GM18909 (cell line): ENCODE data around the gene MNT.

ENCODE experiments used
- ATAC-seq: cut with Tn5 transposase; IDR thresholded peaks from one replicate; pipeline ENCODE4 v1.9.1; 2021; ENCODE audit warnings: mild to moderate bottlenecking; ENCODE audit not compliant: unreplicated experiment, poor library complexity

The MNT gene

DNA sequence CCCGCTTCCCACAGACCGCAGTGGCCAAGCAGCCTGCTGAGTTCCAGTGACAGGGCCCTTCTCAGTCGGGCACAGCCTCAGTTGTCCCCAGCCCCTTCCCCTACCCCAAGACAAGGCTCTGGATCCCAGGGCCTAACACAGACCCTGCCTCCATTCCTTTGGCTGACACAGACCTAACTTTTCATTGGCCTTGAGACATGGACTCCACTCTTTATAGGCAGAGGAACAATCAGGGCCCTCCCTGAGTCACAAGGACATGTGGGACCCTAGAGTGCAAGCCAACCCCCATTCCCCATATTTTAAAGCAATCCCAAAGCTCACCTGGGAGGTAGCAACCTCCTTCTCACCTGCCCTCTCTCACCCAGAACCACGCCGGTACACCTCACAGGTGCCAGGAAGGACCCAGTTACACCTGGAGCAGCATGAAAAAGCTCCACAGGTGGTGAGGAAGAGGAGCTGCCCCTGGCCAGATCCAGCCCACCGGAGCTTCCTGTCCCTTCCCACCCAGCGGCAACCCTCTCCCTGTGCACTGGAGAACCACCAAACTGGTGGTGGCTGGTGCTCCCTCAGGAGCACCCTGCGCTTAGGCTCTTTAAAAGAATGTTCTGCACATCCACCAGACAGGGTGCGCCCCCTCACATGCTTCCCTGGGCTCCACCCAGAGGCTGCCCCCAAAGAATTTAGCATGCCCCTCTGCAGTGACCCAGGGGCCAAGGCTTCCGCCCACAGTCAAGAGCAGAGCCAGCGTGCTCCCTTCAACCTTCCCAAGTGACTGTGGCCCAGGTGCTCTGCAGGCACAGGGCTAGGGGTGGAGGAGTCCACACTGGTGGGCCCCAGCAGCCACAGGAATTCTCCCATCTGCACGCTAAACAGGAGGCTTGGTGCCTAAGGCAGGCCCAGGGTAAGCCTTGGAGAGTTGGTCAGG is 3.4 kb downstream of the MNT start:
- no peak for ATAC-seq

DNA sequence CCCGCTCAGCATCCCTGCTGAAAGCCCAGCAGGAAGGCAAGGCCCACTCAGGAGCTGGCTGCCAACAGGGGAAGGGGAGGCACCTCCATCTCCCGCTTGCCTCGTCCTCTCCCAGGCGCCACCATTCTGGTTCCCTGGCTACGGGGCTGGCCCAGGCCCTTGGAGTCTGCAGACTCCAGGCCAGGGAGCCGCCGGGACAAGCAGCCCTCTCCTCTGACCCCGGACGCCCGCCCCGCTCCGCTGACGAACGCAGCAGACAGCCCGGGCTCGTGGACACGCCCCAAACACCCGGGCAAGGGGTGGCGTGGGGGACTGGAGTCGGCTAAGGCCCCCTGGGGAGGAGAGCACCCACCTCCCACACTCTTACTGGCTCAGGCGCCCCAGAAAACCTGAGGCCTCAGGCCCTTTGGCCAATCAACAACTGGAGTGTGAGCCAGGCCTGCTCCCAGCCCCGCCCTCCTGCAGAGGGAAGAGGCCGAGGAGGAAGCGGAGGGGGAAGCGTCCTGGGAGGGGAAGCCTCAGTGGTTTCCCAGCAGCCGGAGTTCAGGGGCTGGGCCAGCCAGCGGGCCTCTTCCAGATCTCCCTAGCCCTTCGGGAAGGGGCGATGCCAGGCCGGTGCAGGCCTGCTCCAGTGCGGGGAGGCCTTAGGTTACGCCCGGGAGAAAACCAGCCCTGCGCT is 4.2 kb downstream of the MNT start:
- ATAC-seq: no peak

- no peak for ATAC-seq
Observed at GRCh38 chr17:2396192-2396567, 4.7 kb downstream of the MNT start.

GRCh38 chr17:2395258-2396181 is 5.3 kb downstream of the MNT start:
- ATAC-seq: no peak

DNA sequence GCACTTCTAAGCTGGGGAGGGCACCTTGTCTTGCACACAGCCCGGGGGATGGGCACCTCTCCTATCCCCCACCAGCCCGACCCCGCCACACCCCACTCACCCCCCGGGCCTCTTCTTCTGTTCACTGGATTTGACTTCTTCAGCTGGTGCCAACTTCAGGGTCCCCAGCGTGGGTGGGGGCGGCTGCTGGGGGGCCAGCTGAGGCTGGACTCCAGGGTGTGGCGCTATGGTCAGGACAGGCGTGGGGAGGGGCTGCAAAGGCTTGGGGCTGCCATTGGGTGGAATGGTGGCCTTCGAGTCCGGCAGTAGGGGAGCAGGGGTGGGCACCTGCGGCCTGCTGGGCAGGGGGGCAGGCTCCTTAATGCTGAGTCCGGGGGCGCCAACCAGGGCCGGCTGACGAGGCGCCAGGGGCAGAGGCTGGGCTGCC is 6.1 kb downstream of the MNT start:
- no peak for ATAC-seq

GRCh38 chr17:2393954-2394749 is 6.7 kb downstream of the MNT start:
- ATAC-seq: no peak

DNA sequence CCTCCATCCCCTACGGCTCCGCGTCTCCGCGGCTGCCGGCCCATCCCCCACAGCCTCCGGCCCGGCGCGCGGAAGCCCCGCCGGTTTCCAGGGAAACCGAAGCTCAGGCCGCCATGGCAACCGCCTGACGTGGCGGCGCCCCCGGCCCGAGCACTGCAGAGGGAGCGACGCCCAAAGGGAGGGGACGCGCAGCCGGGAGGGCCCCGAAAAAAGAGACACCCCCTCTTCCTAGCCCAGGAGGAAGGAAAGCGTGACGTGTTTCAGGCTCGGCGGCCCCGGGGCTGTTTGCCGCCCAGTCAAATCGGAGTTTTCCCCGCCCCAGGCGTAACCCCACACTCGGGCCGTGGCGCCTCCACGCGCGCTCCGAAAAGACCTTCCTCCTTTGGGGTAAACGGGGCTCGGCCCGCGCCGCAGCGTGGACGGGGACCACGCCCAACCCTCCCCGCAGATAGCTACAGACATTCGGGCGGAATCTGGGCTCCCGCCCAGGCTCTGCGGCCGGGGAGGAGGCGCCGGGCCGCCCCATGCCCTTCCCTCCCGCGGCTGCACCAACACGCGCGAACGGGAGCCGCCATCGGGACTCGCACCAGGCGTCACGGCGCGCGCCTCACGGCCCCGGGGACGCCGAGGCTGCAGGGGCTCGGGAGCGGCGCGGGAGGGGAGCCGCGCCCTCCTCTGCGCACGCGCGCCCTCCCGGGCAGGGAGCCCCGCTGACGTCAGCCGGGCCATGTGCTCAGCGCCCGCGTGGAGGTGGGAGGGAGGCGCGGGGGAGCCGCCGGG is 7.5 kb downstream of the MNT start:
- ATAC-seq: peak; percentile 49

- peak; percentile 59 for ATAC-seq
Observed at GRCh38 chr17:2392252-2393173, 8.3 kb downstream of the MNT start.

DNA sequence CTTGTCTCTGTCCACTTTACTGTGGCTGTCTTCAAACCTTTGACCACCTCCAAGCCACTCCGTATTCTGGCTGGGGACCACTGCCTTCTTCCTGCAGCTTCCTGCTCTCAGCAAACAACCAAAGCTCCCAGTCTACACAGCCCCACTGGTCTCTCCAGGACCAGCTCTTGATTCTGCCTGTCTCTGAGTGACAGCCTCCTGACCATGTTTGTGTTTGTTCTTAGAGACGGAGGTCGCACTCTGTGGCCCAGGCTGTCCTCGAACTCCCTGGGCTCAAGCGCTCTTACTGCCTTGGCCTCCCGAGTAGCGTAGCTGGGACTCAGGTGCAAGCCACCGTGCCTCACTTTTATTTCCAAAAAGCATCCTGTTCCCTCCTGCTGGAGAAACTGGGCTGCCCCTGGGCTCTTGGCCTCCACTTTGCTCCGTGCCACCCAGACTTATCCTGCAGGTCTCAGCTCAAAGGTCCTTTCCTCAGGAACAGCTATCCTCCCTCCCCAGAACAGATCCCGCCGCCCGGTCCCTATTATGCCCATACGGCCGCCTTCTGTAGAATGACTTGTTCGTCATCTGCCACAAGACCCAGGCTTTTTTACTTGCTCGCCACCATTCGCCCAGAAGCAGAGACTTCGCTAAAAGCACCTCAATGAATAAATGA is 9.1 kb downstream of the MNT start:
- no peak for ATAC-seq

GRCh38 chr17:2390199-2390836 is 10.5 kb downstream of the MNT start:
- ATAC-seq: no peak

DNA sequence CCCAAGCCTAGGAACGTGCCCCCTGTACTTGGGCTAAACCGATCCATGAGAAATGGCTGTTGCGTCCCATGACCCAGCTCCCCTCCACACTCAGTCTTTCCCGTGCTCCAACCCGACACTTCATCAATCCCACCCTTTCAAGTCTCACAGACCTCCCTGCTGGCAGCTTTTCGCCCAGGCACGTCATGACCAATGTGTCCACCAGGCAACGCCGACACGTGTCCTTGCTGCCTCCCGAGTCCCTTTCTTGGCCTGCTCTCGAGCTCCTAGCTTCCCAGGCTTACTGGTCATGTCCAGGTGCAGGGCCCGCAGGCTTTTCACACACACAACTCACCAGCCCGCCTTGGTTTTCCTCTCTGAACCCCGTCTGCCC is 12.2 kb downstream of the MNT start:
- no peak for ATAC-seq

DNA sequence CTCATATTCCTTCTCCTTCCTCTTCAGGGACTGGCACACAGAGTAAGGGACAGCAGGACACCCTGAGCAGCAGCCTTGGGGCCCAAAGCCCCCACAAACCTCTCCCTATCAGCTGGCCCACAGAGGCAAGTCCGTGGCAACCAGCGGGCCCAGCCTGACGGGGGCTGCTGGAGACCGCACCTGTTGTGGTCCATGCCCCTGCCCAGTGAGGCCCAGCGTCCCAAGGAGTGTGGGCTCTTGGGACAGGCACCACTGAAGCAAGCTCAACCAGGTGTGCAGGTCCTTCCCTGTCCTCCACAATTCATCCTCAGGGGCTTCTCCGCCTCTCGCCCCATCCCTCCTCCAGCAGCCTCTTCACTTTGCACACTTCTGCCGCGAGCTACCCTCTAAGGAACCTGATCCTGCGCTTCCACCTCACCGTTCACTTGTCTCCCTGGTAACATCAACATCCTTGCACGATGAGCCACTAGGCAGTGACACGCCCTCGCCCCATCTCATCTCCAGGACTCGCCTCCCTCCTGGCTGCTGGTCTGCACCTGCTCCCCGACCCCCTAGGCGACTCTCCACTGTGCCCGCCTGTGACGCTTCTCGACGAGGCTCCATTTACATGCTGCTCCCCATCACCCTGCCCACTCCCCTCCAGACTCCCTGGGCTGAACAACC is 12.7 kb downstream of the MNT start:
- ATAC-seq: no peak

DNA sequence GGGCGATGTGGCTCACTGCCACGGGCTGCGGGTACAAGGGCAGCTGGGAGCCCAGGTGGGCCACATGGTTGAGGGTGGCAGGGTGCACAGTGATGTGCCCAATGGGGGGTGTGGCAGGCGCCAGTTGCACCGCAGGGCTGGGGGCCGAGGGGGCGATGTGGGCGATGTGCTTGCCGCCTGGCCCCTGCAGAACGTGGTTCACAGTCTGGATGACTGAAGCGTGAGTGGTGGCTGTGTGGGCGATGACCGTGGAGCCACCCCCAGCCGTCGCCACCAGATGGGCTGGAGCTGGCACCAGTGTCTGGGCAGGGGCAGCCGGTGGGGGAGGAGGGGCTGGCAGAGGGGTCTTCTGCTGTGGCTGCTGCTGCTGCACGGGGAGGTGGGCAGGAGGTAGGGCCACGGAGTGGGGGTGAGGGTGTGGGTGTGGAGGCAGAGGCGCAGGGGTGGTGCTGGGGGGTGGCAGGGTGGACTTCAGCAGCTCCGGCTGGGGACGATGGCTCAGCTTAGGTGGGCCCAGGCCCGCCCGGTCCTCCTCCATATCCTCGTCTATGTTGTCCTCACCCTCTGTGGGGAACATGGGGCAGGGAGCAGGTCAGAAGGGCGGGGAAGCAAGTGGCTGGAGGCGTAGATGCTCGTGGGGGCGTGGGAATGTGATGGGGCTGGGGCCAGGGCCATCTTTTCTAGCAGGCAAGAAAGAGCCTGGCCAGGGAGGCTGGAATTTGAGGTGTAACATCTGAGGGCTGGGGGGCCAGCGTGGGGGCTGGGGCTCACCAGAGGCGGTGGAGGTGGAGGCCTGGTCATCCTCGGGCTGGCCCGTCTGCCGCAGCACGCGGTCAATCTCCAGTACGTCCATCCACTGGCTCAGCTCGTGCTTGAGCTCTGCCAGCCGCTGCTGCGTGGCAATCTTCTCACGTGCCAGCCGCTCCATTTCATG is 13.5 kb downstream of the MNT start:
- no peak for ATAC-seq

DNA sequence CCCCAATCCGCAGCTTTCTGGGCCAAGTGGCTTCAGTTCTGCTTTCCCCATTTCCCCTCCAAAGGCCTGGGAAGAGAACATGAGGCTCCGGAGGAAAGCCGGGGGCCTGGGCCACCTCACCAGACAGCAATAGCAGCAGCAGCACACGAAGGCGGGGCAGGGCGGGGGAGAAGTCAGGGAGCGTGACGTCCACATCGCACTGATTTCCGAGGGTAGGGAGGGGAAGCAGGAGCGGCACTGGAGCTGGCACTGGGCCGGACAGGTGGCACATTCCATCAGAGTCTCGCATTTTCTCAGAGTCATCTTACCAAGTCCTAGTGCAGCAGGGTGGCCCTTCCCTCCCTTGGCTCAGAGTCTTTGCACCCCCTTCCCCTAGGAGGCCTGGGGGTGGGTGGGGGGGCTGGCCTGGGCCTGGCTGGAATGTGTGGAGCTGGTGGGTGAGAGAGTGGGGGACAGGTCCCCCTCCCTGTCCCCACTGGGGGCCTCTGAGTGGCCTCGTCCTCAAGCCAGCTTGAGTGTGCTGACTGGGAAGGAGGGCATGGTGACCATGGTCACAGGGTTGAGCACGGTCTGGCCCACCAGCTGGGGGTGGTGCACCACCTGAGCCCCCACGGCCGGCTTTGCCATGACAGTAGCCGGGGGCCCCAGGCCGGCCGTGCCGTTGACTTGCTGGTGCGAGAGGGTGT is 14.3 kb downstream of the MNT start:
- no peak for ATAC-seq
